ENCODE measurements around the gene PLAGL2. TPM values are rescaled to one million over a fixed set of nuclear protein-coding genes. Genes with fewer than 3 reads are reported as not detected.

PLAGL2 gene
- total RNA-seq, 1 experiment from 2014 or later: 30.5 TPM

DNA sequence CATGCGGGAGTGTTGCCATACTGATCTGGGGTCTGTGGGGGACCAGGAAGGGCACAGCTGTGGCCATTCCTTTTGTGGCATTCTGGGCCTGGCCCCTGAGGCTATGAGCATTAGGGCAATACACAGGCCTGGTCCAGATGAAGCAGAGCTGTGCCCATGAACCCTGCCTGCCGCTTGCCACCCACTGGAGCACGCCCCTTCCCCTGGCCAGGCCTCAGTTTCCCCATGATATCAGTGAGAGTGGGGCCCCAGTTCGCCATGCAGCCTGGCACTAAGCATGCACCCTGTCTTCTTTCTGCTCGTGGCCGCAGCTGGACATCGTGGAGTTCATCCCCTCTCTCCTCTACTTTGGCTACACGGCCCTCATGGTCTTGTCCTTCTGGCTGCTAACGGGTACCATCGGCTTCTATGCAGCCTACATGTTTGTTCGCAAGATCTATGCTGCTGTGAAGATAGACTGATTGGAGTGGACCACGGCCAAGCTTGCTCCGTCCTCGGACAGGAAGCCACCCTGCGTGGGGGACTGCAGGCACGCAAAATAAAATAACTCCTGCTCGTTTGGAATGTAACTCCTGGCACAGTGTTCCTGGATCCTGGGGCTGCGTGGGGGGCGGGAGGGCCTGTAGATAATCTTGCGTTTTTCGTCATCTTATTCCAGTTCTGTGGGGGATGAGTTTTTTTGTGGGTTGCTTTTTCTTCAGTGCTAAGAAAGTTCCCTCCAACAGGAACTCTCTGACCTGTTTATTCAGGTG, 42.4 kb downstream of the PLAGL2 start:
- DNase-seq: no peak
- no peak overlapping the region for H3K4me3 Mint-ChIP-seq (ENCODE audit: low read depth, unreplicated experiment)
- CTCF ChIA-PET: interaction anchor here (0.6 kb wide), 1 partner anchor 15 kb away, joined by 5 read pairs; no protein-coding TSS in a partner anchor
- intact Hi-C loops (cut with micrococcal nuclease; ENCODE audit: unreplicated experiment): no loop called here
- H3K27ac Mint-ChIP-seq (ENCODE audit: unreplicated experiment): no peak overlapping the region
- BruUV-seq (replicated peaks): no TSS peak
- TF ChIP-seq, protein P1, sequence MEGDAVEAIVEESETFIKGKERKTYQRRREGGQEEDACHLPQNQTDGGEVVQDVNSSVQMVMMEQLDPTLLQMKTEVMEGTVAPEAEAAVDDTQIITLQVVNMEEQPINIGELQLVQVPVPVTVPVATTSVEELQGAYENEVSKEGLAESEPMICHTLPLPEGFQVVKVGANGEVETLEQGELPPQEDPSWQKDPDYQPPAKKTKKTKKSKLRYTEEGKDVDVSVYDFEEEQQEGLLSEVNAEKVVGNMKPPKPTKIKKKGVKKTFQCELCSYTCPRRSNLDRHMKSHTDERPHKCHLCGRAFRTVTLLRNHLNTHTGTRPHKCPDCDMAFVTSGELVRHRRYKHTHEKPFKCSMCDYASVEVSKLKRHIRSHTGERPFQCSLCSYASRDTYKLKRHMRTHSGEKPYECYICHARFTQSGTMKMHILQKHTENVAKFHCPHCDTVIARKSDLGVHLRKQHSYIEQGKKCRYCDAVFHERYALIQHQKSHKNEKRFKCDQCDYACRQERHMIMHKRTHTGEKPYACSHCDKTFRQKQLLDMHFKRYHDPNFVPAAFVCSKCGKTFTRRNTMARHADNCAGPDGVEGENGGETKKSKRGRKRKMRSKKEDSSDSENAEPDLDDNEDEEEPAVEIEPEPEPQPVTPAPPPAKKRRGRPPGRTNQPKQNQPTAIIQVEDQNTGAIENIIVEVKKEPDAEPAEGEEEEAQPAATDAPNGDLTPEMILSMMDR (IDR thresholded peaks at IDR 0.05; ENCODE audit: unreplicated experiment): no peak
- peaks cover 56% of the 10 kb centered on the region for H3K36me3 Mint-ChIP-seq (ENCODE audit: insufficient read depth, unreplicated experiment)
- H3K27me3 Mint-ChIP-seq (ENCODE audit: unreplicated experiment): no peaks in the 10 kb centered on the region
- no peaks in the 10 kb centered on the region for H3K9me3 Mint-ChIP-seq (ENCODE audit: low read depth, unreplicated experiment)
- no peaks in the 10 kb centered on the region for H3K4me1 Mint-ChIP-seq (ENCODE audit: low read depth, unreplicated experiment)

- TF ChIP-seq, protein P1 (IDR thresholded peaks at IDR 0.05; ENCODE audit: unreplicated experiment): no peak
- intact Hi-C loops (cut with micrococcal nuclease; ENCODE audit: unreplicated experiment): no loop called here
- Mint-ChIP-seq H3K4me3 (ENCODE audit: low read depth, unreplicated experiment) (no peak overlapping the region), H3K4me1 (ENCODE audit: low read depth, unreplicated experiment) (no peaks in the 10 kb centered on the region), H3K9me3 (ENCODE audit: low read depth, unreplicated experiment) (no peaks in the 10 kb centered on the region), H3K36me3 (ENCODE audit: insufficient read depth, unreplicated experiment) (peaks cover 53% of the 10 kb centered on the region), H3K27ac (ENCODE audit: unreplicated experiment) (no peak overlapping the region), H3K27me3 (ENCODE audit: unreplicated experiment) (no peaks in the 10 kb centered on the region)
- DNase-seq: no peak
- no TSS peak for BruUV-seq (replicated peaks)
- CTCF ChIA-PET: no interaction called here
Measured at GRCh38 chr20:32163951-32164350, 43.6 kb downstream of the PLAGL2 start.

DNA sequence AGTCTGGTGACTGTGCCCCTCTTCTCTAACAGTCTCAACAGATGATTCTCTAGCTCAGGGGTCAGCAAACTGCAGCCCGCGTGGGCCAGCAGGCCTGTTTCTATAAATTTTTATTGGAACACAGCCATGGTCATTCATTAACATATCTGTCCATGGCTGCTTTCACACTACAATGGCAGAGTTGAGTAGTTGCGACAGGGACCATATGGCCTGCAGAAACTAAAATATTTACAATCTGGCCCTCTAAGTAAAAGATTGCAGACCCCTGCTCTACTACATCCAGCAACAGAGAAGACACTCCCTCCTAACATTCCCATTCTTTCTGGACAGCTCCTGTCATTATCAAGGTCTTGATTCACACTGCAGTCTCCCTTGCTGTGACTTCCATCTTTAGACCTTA, 45.2 kb downstream of the PLAGL2 start:
- CTCF ChIA-PET: interaction anchor here (0.7 kb wide), 1 partner anchor 176 kb away, joined by 3 read pairs; no protein-coding TSS in a partner anchor
- BruUV-seq (replicated peaks): no TSS peak
- Mint-ChIP-seq H3K4me3 (ENCODE audit: low read depth, unreplicated experiment) (no peak overlapping the region), H3K4me1 (ENCODE audit: low read depth, unreplicated experiment) (no peaks in the 10 kb centered on the region), H3K36me3 (ENCODE audit: insufficient read depth, unreplicated experiment) (peaks cover 64% of the 10 kb centered on the region), H3K27ac (ENCODE audit: unreplicated experiment) (no peak overlapping the region), H3K9me3 (ENCODE audit: low read depth, unreplicated experiment) (no peaks in the 10 kb centered on the region), H3K27me3 (ENCODE audit: unreplicated experiment) (no peaks in the 10 kb centered on the region)
- TF ChIP-seq, protein P1 (IDR thresholded peaks at IDR 0.05; ENCODE audit: unreplicated experiment): no peak
- intact Hi-C loops (cut with micrococcal nuclease; ENCODE audit: unreplicated experiment): no loop called here
- DNase-seq: no peak

GRCh38 chr20:32160341-32160740, 47.2 kb downstream of the PLAGL2 start:
- Mint-ChIP-seq H3K9me3 (ENCODE audit: low read depth, unreplicated experiment) (no peaks in the 10 kb centered on the region), H3K4me3 (ENCODE audit: low read depth, unreplicated experiment) (no peak overlapping the region), H3K27ac (ENCODE audit: unreplicated experiment) (no peak overlapping the region), H3K36me3 (ENCODE audit: insufficient read depth, unreplicated experiment) (peaks cover 56% of the 10 kb centered on the region), H3K4me1 (ENCODE audit: low read depth, unreplicated experiment) (peaks cover 6% of the 10 kb centered on the region), H3K27me3 (ENCODE audit: unreplicated experiment) (no peaks in the 10 kb centered on the region)
- intact Hi-C loops (cut with micrococcal nuclease; ENCODE audit: unreplicated experiment): no loop called here
- TF ChIP-seq, protein P1 (IDR thresholded peaks at IDR 0.05; ENCODE audit: unreplicated experiment): no peak
- BruUV-seq (replicated peaks): no TSS peak
- DNase-seq: no peak
- CTCF ChIA-PET: interaction anchor here (0.6 kb wide), 3 partner anchors 9 to 287 kb away, joined by 4 to 5 read pairs (median 4); no protein-coding TSS in a partner anchor
